Measurements from ENCODE around the gene NARS2.

Gene NARS2

GRCh38 chr11:78432956-78433355, 141.7 kb downstream of the NARS2 start:
- DNase-seq (ENCODE audit: low read depth) = no peak

- DNase-seq (ENCODE audit: low read depth) = peak; percentile 52
Observed at GRCh38 chr11:78432058-78432515, 142.6 kb downstream of the NARS2 start.

GRCh38 chr11:78429660-78430059, 145.0 kb downstream of the NARS2 start:
- DNase-seq (ENCODE audit: low read depth) = no peak

GRCh38 chr11:78429209-78429608, 145.5 kb downstream of the NARS2 start:
- DNase-seq (ENCODE audit: low read depth) = no peak

GRCh38 chr11:78428773-78429172, 145.9 kb downstream of the NARS2 start:
- DNase-seq (ENCODE audit: low read depth) = no peak

GRCh38 chr11:78428266-78428636, 146.4 kb downstream of the NARS2 start:
- no peak for DNase-seq (ENCODE audit: low read depth)

GRCh38 chr11:78427615-78428265, 146.9 kb downstream of the NARS2 start:
- DNase-seq (ENCODE audit: low read depth) = no peak

DNA sequence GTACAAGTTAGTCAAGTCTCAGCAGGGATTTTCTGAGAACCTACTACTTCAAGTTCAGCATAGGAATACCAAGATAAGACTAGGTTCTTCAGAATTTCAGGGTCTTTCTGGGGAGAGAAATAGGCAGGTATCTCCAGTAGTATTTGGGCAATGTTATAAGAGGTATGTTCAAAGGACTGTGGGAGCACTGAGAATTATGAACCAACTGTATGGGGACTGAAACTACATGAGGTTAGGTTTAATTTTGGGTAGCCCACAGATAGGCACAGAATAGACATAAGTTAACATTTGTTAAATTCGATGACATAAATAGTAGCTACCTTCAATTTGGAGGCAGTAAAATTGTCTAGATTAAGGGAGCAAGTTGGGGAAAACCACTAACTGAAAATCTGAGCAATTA, 147.8 kb downstream of the NARS2 start:
- DNase-seq (ENCODE audit: low read depth) = no peak

DNA sequence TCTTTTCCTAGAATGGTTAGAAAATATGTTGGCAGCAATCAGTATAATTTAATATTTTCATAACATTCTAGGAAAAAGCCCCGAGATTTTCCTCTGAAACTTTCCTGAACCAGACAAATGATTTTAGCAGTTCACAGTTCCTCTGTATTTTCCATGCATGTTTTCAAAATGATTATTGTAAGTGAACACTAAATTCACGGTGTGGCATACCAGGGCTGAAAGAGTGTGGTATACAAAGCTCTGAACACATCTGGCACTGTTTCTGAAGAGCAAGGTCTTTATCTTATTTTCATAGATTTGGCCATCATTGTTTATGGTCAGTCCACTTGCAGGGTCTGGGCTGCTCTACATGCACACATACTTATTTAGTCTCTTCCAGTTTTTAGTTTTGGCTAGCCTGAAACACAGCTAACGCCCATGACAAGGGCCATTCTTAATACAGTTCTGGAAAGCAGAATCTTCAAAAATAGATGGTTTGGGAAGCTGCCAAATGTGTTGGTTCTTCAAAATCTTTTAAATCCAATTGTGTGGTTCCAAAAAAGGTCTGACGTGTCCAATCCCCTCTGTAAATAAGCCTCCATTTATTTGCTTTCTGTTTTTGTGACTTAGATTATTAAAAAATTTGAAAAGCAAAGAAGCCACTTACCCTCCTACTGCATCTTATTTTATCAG, 149.1 kb downstream of the NARS2 start:
- DNase-seq (ENCODE audit: low read depth) = no peak

- DNase-seq (ENCODE audit: low read depth) = no peak
Observed at GRCh38 chr11:78424334-78425270, 150.1 kb downstream of the NARS2 start.

DNA sequence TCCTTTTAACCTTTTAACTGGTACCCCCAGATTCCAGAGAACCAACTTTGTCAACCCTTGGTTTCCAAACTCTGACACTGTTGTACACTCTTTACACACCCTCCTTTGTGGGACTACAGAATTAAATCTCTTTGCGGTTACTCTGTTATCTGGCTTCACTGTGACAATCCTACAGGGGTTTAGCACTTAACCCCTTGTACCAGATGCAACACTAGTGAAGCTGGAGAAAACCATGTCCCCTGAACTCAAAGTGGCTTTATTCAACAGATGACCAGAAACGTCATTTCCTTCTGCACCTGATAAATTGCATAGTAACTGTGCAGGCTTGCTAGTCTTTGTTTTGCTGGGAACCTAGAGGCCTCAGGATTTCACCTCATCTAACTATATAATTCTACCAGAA, 151.4 kb downstream of the NARS2 start:
- no peak for DNase-seq (ENCODE audit: low read depth)

DNA sequence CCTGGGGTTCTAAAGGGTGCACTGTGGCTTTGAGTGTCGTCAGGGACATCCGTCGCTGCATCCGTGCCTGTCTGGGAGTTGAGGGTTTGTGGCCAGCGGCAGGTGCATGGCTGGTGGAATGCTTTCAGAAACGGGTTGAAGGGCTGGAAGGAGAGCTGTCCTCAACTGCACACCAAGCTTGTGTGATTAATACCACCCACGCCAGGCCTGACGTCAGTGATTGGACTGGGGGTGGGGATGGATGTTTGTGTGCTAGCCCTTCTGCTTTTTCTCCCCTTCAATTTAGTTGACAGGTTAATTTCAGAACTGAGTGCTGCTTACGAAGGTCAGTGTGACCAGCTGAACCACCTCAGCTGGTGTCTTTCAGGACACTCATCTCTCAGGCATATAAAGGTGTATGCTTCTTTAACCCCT, 153.9 kb downstream of the NARS2 start:
- DNase-seq (ENCODE audit: low read depth) = peak; percentile 62

DNA sequence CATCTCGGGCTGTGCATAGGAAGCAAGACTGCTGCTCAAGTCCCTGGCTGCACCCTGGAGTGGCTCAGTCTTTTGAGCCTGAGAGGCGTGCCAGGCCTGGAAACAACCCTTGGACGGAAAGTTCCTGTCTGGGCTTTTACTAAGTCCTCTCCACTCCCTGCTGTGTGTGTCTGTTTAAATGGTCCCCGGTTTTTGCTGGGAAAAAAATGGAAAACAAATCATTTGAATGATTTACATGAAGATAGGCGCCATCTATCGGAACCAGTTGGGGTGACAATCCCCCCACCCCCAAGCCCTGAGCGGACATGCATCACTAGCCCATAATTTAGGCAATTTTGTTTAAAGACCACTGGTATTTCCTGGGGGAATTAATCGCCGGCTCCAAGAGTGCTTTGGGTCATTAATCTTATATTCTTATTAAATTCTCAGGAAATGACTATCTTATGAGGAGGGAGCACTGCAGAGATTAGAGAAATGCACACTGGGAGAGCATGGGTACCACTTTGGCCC, 154.4 kb downstream of the NARS2 start:
- DNase-seq (ENCODE audit: low read depth) = peak; percentile 85

GRCh38 chr11:78419327-78419726, 155.3 kb downstream of the NARS2 start:
- peak; percentile 89 for DNase-seq (ENCODE audit: low read depth)

- peak; percentile 7 for DNase-seq (ENCODE audit: low read depth)
Observed at GRCh38 chr11:78418584-78419211, 156.0 kb downstream of the NARS2 start.

GRCh38 chr11:78417888-78418583, 156.6 kb downstream of the NARS2 start:
- DNase-seq (ENCODE audit: low read depth) = peak; percentile 81

DNA sequence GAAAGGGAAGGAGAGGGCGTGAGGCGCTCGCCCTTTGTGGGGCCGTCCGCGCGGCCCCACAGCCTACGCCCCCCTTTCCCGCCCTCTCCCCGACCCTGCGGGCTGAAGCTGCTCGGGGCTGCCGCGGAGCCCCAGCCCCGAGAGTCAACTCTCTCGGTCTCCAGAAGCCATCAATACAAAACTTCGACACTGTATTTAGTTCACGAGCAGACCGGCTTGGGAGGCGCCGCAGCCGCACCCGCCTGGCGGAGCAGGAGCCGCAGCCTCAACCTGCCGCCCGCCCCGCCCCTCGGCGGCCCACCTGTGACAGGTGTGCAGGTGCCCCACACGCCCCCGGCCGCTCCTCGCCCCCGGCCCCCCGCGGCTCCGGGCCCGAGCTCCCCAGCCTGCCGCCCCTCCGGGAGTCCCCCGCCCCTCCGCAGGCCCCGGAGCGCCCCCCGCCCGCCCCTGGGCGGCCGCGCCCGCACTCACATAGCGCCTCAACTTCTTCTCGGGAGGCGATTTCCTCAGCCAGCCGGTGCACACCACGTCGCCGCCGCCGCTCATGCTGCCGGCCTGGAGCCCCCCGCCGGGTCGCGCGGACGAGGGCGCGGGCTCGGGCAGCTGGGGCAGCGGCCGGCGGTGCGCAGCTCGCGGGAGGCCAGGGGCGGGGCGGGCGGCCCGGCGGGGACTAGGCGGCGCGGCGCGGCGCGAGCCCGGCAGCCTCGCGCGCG, 157.3 kb downstream of the NARS2 start, which contains the start of gene GAB2:
GAB2 (minus strand) TSS at position 646 of the 713 bp plus-strand sequence; CDS start at position 546, 100 bp downstream.
- no peak for DNase-seq (ENCODE audit: low read depth)

GRCh38 chr11:78416285-78417174, 158.1 kb downstream of the NARS2 start:
- peak; percentile 93 for DNase-seq (ENCODE audit: low read depth)

DNA sequence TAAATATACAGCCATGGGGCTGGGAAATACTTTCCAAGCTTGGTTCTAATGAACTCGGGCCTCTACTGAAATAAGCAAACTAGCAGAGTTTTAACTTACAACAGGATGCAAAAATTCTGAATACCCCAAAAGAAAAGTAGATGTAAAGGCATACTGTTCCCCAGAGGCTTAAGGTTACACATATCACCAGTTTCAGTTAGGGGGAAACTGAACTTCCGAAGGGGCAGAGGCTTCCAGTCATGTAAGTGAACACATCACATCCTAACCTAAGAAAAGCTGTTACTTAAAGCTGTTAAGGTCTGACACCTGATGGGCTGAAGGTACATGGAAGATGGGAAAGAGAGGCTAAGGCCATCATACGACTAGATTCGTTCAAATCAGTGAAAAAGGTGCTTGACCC, 159.3 kb downstream of the NARS2 start:
- no peak for DNase-seq (ENCODE audit: low read depth)

All from ELR (cell line).